ENCODE data around the gene GLI3.

Gene GLI3

GRCh38 chr7:42143711-42144600, 93.1 kb downstream of the GLI3 start:
- no peak for DNase-seq (ENCODE audit: low read depth, low spot score)

GRCh38 chr7:42142089-42142488, 94.9 kb downstream of the GLI3 start:
- DNase-seq (ENCODE audit: low read depth, low spot score): no peak

DNA sequence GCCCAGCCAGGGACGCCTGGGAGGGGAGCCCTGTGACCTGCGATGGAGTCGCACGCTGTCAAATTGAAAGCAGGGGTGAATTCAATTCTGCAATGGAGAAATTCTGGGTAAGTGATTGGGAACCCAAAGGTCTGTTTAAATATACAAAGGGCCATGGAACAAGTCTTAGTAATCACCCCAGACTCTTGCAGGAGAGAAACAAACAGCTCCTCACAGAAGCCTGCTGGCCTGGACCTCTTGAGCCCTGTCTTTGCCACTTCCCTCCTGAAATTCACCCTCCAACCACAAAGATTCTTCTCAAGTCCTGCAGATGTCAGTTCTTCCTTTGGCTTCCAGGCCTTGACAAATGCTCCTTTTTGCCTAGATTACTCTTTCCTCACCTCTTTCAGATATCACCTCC, 97.3 kb downstream of the GLI3 start:
- DNase-seq (ENCODE audit: low read depth, low spot score): no peak

GRCh38 chr7:42138691-42139090, 98.3 kb downstream of the GLI3 start:
- peak; percentile 25 for DNase-seq (ENCODE audit: low read depth, low spot score)

DNA sequence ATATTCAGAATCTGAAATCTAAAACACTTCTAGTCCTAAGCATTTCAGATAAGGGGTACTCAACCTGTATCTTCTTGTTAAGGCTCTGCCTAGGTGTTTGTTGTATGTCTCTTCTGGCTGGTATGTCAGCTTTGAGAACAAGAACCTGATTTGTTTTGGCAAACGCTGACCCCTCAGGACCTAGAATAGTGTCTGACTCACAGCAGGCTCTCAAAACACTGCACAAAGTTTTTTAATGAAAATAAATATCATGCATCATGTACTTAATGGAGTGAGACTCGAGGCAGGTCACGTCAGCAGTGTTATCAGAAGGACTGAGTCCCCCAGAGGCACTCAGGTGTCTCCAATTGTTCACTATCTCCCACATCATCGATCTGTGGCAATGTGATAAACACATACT, 99.1 kb downstream of the GLI3 start:
- no peak for DNase-seq (ENCODE audit: low read depth, low spot score)

DNA sequence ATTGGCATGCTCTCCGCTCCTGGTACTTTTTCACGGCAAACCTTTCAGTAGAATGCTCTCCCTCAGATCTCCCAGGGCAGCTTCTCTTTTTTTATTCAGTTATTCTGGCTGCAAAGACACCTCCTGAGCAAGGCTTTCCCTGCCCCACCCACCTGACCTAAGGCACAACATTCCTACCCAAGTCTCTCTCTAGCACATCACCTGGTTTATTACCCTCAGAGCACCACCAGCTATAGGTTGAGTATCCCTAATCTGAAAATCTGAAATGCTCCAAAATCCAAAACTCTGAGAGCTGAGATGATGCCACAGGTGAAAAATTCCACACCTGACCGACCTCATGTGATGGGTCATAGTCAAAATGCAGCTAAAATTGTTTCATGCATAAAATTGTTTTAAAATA, 99.6 kb downstream of the GLI3 start:
- DNase-seq (ENCODE audit: low read depth, low spot score): peak; percentile 62

DNA sequence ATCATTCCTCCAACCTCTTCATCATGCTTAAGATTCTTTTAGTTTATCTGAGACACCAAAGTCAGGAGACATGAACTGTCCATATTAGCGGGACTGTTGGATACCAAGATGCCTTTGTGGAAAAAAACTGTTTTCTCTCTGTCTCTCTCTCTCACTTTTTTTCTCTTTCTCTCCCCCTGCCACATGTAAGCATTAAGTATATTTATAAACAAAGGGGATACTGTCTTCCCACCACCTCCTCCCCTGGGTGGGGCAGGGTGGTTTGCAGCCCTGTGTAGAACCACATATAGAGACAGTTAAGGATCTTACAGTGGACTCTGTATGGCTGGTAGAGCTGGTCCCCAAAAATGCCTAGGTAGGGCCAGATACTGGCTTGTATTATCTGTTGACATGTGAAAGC, 101.3 kb downstream of the GLI3 start:
- no peak for DNase-seq (ENCODE audit: low read depth, low spot score)

DNA sequence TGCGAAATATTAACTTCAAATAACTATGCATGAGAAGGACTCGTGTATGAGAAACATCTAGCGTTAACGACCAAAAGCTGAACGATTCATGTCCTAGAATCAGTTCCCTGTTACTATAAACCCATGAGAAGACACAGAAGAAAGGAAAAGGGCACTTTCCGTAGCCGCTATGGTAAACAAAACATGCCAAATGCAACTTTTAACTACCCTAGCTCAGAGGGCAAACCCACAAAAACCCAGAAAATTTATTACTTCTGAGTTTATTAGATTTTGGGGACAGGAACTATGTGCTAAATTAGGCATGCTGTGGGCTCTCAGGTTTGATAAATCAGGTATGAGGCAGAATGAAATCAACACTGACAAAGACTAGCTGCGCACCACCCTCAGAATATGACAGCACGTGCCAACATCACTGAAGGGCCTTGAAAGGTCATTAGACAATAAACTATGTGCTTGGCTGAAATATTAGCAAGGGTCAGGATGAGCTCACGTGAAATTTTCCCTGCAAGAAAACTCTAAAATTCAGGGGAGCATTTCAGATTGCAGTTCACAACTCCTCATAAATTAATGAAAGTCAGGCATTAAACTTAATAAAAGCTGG, 102.6 kb downstream of the GLI3 start:
- DNase-seq (ENCODE audit: low read depth, low spot score): no peak

DNA sequence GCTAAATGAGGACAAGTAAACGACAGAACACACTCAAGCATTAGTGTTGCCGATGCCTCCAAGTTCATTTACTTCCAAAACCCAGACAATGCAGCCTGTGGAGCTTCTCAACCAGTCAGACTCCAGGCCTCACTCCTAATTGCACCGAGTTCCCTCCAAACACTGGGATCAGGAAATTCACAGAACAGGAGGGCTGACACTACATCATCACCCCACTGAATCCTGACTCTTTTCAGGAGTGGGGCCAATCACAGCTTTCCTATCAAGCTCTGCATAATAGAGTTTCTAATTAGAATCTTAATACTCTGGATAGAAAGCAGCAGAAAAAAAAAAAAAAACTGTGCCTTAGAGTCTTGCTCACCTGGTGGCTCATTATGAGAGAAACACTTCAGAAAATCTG, 103.7 kb downstream of the GLI3 start:
- no peak for DNase-seq (ENCODE audit: low read depth, low spot score)

DNA sequence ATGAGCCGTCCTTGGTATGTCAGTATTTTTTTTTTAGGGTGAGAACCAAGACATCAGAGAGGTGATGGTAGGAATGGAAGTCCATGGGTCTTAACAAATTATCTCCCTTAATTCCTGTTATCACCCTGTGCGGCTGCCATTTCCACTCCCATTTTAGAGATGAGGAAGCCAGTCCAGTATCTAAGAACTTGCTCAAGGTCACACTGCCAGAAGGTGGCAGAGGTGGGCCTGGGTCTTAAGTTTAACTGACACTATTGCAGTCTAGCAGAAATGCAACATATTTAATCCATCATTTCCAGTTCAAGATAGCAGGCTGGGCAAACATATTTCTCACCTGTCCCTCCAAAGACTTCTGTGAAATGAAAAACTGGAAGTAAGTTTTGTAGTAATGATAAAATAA, 108.3 kb downstream of the GLI3 start:
- peak; percentile 22 for DNase-seq (ENCODE audit: low read depth, low spot score)

DNA sequence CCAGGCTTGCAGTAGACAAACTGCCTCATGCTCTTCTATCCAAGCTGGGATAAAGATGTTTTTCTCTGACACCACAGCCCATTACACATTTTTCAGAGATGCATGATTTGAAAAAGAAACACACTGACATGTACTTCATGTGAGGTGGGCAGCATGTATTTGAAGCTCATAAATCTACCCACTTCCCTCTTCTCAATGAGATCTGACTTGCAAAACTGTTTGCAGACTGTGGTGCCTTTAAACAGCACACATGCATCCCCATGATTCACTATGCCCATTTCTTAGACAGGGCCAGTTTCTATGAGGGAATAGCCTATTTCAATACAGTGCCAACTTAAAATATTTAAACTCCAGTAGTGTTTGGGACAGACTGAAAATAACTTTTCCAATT, 109.8 kb downstream of the GLI3 start:
- no peak for DNase-seq (ENCODE audit: low read depth, low spot score)

GRCh38 chr7:42126475-42127231, 110.4 kb downstream of the GLI3 start:
- DNase-seq (ENCODE audit: low read depth, low spot score): no peak

- peak; percentile 42 for DNase-seq (ENCODE audit: low read depth, low spot score)
Measured at GRCh38 chr7:42125321-42125720, 111.7 kb downstream of the GLI3 start.

DNA sequence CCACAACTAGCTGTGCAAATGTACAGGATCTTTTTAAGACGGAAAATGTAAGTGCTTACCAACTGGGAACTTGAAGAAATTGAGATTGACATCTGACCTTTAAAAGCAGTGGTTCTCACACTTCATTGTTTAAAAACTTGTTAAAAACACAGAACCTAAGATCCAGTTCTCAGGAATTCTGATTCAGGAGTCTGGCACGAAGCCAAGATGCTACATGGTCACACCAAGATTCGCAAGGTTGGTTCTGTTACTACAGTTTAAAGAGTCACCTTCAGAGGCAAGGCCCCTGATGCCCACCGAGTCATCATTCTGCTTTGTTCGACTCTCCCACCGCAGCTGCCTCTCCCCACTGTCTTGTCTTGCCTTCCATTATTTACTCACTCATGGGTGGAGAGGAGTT, 113.3 kb downstream of the GLI3 start:
- DNase-seq (ENCODE audit: low read depth, low spot score): no peak

DNA sequence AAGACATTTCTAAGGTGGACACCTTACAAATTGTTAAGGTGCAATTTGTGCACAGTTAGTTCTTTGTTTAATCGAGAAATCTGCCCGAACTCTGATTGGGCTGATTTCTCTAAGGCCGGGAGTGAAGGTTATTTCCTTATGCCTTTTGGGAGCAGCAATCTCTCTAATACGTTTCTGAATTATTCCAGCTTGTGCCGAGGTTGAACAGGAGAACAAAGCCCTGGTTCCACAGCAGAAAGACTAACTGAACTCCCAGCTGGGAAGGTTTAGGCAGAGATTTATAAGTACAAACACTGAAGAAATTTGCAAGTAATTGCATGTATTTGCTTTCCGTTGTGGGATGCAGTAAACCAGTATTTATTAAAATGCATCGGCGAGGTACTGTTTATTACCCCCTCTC, 116.8 kb downstream of the GLI3 start:
- no peak for DNase-seq (ENCODE audit: low read depth, low spot score)

DNA sequence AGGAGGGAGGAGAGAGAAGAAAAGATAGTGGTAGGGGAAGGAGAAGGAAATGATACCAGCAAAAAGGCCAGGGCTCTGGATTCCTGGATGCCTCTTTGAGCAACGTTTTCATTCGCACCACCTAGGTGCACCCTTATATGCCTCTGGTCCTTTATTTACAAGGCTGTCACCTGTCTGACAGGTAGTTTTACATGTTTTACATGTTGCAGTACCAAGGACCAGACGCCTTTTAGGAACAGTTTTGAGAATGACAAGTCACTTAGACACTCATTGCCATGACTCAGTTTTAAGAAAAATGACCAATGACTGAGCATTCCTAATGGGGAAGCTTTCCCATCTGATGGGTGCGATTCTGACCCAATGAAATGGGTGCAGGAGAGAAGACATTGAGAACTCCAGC, 119.8 kb downstream of the GLI3 start:
- DNase-seq (ENCODE audit: low read depth, low spot score): no peak

GRCh38 chr7:42115795-42116194, 121.2 kb downstream of the GLI3 start:
- no peak for DNase-seq (ENCODE audit: low read depth, low spot score)

GRCh38 chr7:42110333-42110732, 126.7 kb downstream of the GLI3 start:
- DNase-seq (ENCODE audit: low read depth, low spot score): no peak

GRCh38 chr7:42108803-42109528, 128.0 kb downstream of the GLI3 start:
- DNase-seq (ENCODE audit: low read depth, low spot score): no peak

- peak; percentile 88 for DNase-seq (ENCODE audit: low read depth, low spot score)
Measured at GRCh38 chr7:42107484-42108240, 129.3 kb downstream of the GLI3 start.

DNA sequence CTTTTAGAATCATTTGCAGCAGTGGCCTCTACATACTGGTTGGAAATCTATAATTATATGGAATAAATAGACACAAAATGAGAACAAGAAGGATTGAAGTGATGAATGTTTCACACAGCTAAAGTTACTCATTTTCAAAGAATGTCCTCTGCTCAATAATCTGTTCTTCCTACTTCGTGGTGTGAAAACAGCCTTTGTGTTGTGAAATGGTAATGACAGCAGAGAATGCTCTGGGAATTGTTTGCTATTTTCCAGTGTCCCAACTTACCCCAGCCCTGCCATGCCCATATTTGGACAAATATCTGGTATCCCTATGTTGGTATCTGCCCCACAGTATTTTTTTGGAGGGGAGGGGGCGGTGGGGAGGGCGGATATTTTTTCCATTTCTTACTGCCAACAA, 130.4 kb downstream of the GLI3 start:
- no peak for DNase-seq (ENCODE audit: low read depth, low spot score)
